Endothelial cell of umbilical vein (primary cell): ENCODE data around the gene ACOD1. TPM values are rescaled to one million over a fixed set of nuclear protein-coding genes. Genes with fewer than 3 reads are reported as not detected.

Experiments used
- BruUV-seq: library from RNA; stranded (reverse); fragments of 400-500 nt; replicated peaks from 2 replicates; lab custom pipeline; 2021; lab: Mats Ljungman, UMichigan
- CTCF ChIA-PET: fragments of 300-600, 350-600 bp; sonication (Branson Sonifier 250); formaldehyde crosslinking; loops from one replicate; lab custom pipeline; 2021; ENCODE audit warnings: antibody characterized with exemption, inconsistent platforms; lab: Charles Lee
- POLR2A ChIA-PET: fragments of 300-600, 350-600 bp; sonication (Branson Sonifier 250); formaldehyde crosslinking; loops from one replicate; lab custom pipeline; 2021; ENCODE audit warnings: antibody characterized with exemption, inconsistent platforms; lab: Charles Lee
- DNase-seq: peaks from one replicate; pipeline ENCODE4 v3.0.0-alpha.2; 2011; ENCODE audit warnings: low read depth, low spot score
- FAIRE-seq: peaks from 2 replicates; lab custom pipeline; 2011; peaks lifted over from hg19 to GRCh38; lab: Jason Lieb, UNC
- H2AFZ ChIP-seq: 2 replicates; pipeline ENCODE4 v1.6.0; 2012; ENCODE audit warnings: low read depth, low read length, control low read depth, inconsistent platforms
- H3K27ac ChIP-seq: 2 replicates; pipeline ENCODE4 v1.5.1; 2011; ENCODE audit warnings: low read depth, mild to moderate bottlenecking, control low read depth, low read length, moderate library complexity; ENCODE audit not compliant: insufficient read depth
- H3K27me3 ChIP-seq, 2 experiments: 2 replicates each; pipeline versions ENCODE4 v1.6.0 to v1.6.1; 2011; ENCODE audit warnings: low read length in 2 of 2, mixed read lengths in 1 of 2; ENCODE audit not compliant: control insufficient read depth in 2 of 2, insufficient read depth in 2 of 2
- H3K36me3 ChIP-seq, 2 experiments: 2 replicates in 1 of 2; 3 replicates in 1 of 2; pipeline ENCODE4 v1.5.1; 2011; ENCODE audit warnings: low read length in 2 of 2, mild to moderate bottlenecking in 1 of 2, moderate library complexity in 1 of 2; ENCODE audit not compliant: control insufficient read depth in 2 of 2, insufficient read depth in 2 of 2; ENCODE audit errors: extremely low read depth in 1 of 2
- H3K4me1 ChIP-seq: 3 replicates; pipeline ENCODE4 v1.5.1; 2011; ENCODE audit warnings: mild to moderate bottlenecking, low read length; ENCODE audit not compliant: control insufficient read depth, insufficient read depth; ENCODE audit errors: extremely low read depth
- H3K4me2 ChIP-seq: 2 replicates; pipeline ENCODE4 v1.6.1; 2011; ENCODE audit warnings: low read length, control low read depth, mixed read lengths; ENCODE audit not compliant: insufficient read depth
- H3K4me3 ChIP-seq, 3 experiments: fragments of 200-600 bp in 1 of 3; sonication (generic), shearing (Covaris generic) in 1 of 3; replicated peaks in 1 of 3; 2 replicates each; pipeline ENCODE4 v1.5.1; 2011 to 2016; ENCODE audit warnings: control low read depth in 3 of 3, low read length in 3 of 3, mild to moderate bottlenecking in 2 of 3, inconsistent platforms in 1 of 3, low read depth in 1 of 3, moderate library complexity in 1 of 3; ENCODE audit not compliant: insufficient read depth in 1 of 3
- H3K79me2 ChIP-seq: 2 replicates; pipeline ENCODE4 v1.6.0; 2012; ENCODE audit warnings: low read length, inconsistent platforms; ENCODE audit not compliant: control insufficient read depth, insufficient read depth
- H3K9ac ChIP-seq: replicated peaks from 2 replicates; pipeline ENCODE3; 2011; ENCODE audit warnings: low read length, control low read depth; ENCODE audit not compliant: insufficient read depth; ENCODE audit errors: extremely low read depth
- H3K9me1 ChIP-seq: replicated peaks from 3 replicates; pipeline ENCODE4 v1.6.0; 2011; ENCODE audit warnings: mild to moderate bottlenecking, low read length; ENCODE audit not compliant: control insufficient read depth, insufficient read depth; ENCODE audit errors: extremely low read depth
- H3K9me3 ChIP-seq: replicated peaks from 2 replicates; pipeline ENCODE4 v1.5.1; 2012; ENCODE audit warnings: low read length, inconsistent platforms; ENCODE audit not compliant: control insufficient read depth, insufficient read depth
- H4K20me1 ChIP-seq: replicated peaks from 2 replicates; pipeline ENCODE3; 2011; ENCODE audit warnings: mild to moderate bottlenecking, low read length; ENCODE audit not compliant: control insufficient read depth, insufficient read depth; ENCODE audit errors: extremely low read depth
- EZH2 ChIP-seq: IDR thresholded peaks from 2 replicates; pipeline ENCODE4 v1.6.1; 2012; ENCODE audit warnings: borderline replicate concordance, low read depth, mild to moderate bottlenecking, moderate library complexity, low read length, inconsistent platforms; ENCODE audit not compliant: severe bottlenecking
- FOS ChIP-seq: IDR thresholded peaks from 2 replicates; pipeline ENCODE4 v1.6.1; 2011; ENCODE audit warnings: mild to moderate bottlenecking, low read length, moderate library complexity, borderline replicate concordance; ENCODE audit not compliant: insufficient read depth
- GATA2 ChIP-seq: IDR thresholded peaks from 2 replicates; pipeline ENCODE4 v1.7.0; 2011; ENCODE audit warnings: low read depth, mild to moderate bottlenecking, moderate library complexity, mixed read lengths, low read length; ENCODE audit not compliant: insufficient read length, insufficient read depth
- JUN ChIP-seq: IDR thresholded peaks from 2 replicates; pipeline ENCODE4 v1.6.1; 2011; ENCODE audit warnings: borderline replicate concordance, low read depth; ENCODE audit not compliant: insufficient read length, insufficient read depth
- MYC ChIP-seq: IDR thresholded peaks from one replicate; pipeline ENCODE4 v1.6.1; 2011; ENCODE audit warnings: mild to moderate bottlenecking, low read depth, low read length
- POLR2A ChIP-seq: IDR thresholded peaks from 2 replicates; pipeline ENCODE4 v1.6.1; 2012; ENCODE audit warnings: low read depth, mild to moderate bottlenecking, control low read depth, low read length
- POLR2AphosphoS5 ChIP-seq: IDR thresholded peaks from 2 replicates; pipeline ENCODE4 v1.6.1; 2012; ENCODE audit warnings: low read depth, mild to moderate bottlenecking, control low read depth, low read length, moderate library complexity; ENCODE audit not compliant: insufficient read depth
- dilution Hi-C: fragments of 300-500 bp; cut with MboI; formaldehyde crosslinking; loops from one replicate; pipeline ENCODE4 v1.15.0; 2019; ENCODE audit warnings: low sequenced_read_pairs; ENCODE audit not compliant: extremely low pct_ligation_motif_present
- intact Hi-C: fragments of 100-400 bp; cut with micrococcal nuclease; formaldehyde crosslinking; loops from one replicate; pipeline ENCODE4 v1.10.0; 2022
- polyA plus RNA-seq, 4 experiments: library from polyadenylated mRNA; depleted of rRNA in 3 of 4; stranded (reverse) in 3 of 4; unstranded in 1 of 4; fragments of >200 nt; gene quantifications; 2 replicates each; pipeline versions ENCODE4 v1.2.1 to v1.2.3, GENCODE V29; 2011 to 2012; ENCODE audit warnings: missing spikeins in 1 of 4
- total RNA-seq: library from RNA; stranded (reverse); gene quantifications from 2 replicates; pipeline ENCODE4 v1.2.3, GENCODE V29; 2021
- TF ChIP-seq, protein P1 (sequence below), 2 donors: IDR thresholded peaks; 1 replicate in 1 of 2; 2 replicates in 1 of 2; pipeline ENCODE4 v1.5.1; 2011; ENCODE audit warnings: low read length in 2 of 2, mild to moderate bottlenecking in 2 of 2, moderate library complexity in 2 of 2, control low read depth in 1 of 2, inconsistent platforms in 1 of 2, low read depth in 1 of 2; ENCODE audit not compliant: insufficient read depth in 1 of 2; ENCODE audit errors: extremely low read depth in 1 of 2
- TF ChIP-seq, protein P2 (sequence below): IDR thresholded peaks from 2 replicates; pipeline ENCODE4 v1.6.1; 2011; ENCODE audit not compliant: insufficient read depth, insufficient read length

The ACOD1 gene
- total and polyA plus RNA-seq, 2 donors (not counting 3 experiments of a cell fraction or from before 2014, with no cell fraction given) = not detected

DNA sequence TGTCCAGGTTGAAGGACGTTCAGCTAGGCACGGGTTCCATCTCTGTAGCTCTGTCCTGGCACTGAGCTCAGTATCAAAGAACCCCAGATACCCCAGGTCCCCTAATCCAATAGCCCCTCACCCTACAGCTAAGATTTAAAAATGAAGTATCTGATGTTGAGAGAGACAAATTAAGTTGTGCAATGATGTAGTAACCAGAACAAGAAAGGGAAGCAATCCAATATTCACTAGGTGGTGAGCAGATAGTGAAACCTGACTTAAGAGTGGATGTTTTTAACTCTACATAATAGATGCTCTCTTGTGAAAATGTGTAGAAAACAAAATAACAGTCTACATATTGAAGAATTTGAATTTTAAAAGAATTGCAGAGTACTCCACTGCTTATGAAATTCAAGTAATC lies 1.8 kb downstream of the ACOD1 start:
- BruUV-seq = no TSS peak

More for the DNA sequence above, 1.8 kb downstream of the ACOD1 start:
- dilution Hi-C loops = no loop called here
- CTCF ChIA-PET = no interaction called here
- Histone ChIP-seq H3K4me2 (no peak overlapping the region), H3K4me3 (no peak overlapping the region), H3K9ac (no peak overlapping the region), H3K36me3 (no peaks in the 10 kb centered on the region), H3K4me1 (no peaks in the 10 kb centered on the region), H4K20me1 (no peaks in the 10 kb centered on the region), H3K9me1 (no peaks in the 10 kb centered on the region), H3K79me2 (no peaks in the 10 kb centered on the region), H3K9me3 (no peaks in the 10 kb centered on the region), H3K27me3 (peaks cover 0 to 3% of the 10 kb centered on the region in 2 experiments), H3K27ac (no peak overlapping the region), H2AFZ (no peak overlapping the region)
- TF ChIP-seq, protein P1, sequence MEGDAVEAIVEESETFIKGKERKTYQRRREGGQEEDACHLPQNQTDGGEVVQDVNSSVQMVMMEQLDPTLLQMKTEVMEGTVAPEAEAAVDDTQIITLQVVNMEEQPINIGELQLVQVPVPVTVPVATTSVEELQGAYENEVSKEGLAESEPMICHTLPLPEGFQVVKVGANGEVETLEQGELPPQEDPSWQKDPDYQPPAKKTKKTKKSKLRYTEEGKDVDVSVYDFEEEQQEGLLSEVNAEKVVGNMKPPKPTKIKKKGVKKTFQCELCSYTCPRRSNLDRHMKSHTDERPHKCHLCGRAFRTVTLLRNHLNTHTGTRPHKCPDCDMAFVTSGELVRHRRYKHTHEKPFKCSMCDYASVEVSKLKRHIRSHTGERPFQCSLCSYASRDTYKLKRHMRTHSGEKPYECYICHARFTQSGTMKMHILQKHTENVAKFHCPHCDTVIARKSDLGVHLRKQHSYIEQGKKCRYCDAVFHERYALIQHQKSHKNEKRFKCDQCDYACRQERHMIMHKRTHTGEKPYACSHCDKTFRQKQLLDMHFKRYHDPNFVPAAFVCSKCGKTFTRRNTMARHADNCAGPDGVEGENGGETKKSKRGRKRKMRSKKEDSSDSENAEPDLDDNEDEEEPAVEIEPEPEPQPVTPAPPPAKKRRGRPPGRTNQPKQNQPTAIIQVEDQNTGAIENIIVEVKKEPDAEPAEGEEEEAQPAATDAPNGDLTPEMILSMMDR (IDR thresholded peaks at IDR 0.05; ENCODE audit: extremely low read depth in 1 of 2, insufficient read depth in 1 of 2, low read depth in 1 of 2, low read length in 2 of 2) = no peak
- no peak for TF ChIP-seq MYC
- no peak for TF ChIP-seq POLR2AphosphoS5
- TF ChIP-seq GATA2 = no peak
- TF ChIP-seq JUN = no peak
- no peak for TF ChIP-seq POLR2A
- TF ChIP-seq, protein P2, sequence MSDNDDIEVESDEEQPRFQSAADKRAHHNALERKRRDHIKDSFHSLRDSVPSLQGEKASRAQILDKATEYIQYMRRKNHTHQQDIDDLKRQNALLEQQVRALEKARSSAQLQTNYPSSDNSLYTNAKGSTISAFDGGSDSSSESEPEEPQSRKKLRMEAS = no peak
- no peak for TF ChIP-seq EZH2
- TF ChIP-seq FOS = no peak
- POLR2A ChIA-PET = no interaction called here
- FAIRE-seq (no peak), DNase-seq (no peak)
- intact Hi-C loops = no loop called here
